Heart left ventricle (tissue), 16 donors: Measurements from ENCODE around the gene EFNB3. TPM values are rescaled to one million over a fixed set of nuclear protein-coding genes. Genes with fewer than 3 reads are reported as not detected.
A peak's percentile ranks its signal among the peaks of the same experiment; 100 is the strongest.

Source experiments
- ATAC-seq, 4 donors: fragments of 200-7000 bp; cut with Tn5 transposase; one replicate each; pipeline ENCODE4 v1.9.1; 2020 to 2022; ENCODE audit warnings: moderate library complexity in 4 of 4, mild to moderate bottlenecking in 3 of 4, moderate number of reproducible peaks in 1 of 4
- DNase-seq, 5 donors: peaks; one replicate each; pipeline ENCODE4 v3.0.0-alpha.2; 2020
- H3K27ac ChIP-seq, 12 donors: fragments of 200-600 bp; sonication (generic) in 4 of 12; one replicate each; pipeline versions ENCODE4 v1.5.0 to v1.8.0; 2016 to 2022; ENCODE audit warnings: mild to moderate bottlenecking in 2 of 12
- H3K27me3 ChIP-seq, 9 donors: fragments of 200-600 bp; sonication (generic) in 2 of 9; one replicate each; pipeline versions ENCODE4 v1.5.1 to v1.8.0; 2016 to 2022; ENCODE audit warnings: mild to moderate bottlenecking in 3 of 9
- H3K36me3 ChIP-seq, 9 donors: fragments of 200-600 bp; sonication (generic) in 2 of 9; one replicate each; pipeline versions ENCODE4 v1.5.0 to v1.8.0; 2018 to 2022; ENCODE audit warnings: mild to moderate bottlenecking in 2 of 9
- H3K4me1 ChIP-seq, 12 donors: fragments of 200-600 bp; sonication (generic) in 4 of 12; one replicate each; pipeline versions ENCODE4 v1.5.0 to v1.8.0; 2016 to 2022; ENCODE audit warnings: mild to moderate bottlenecking in 3 of 12
- H3K4me3 ChIP-seq, 12 donors: fragments of 200-600 bp; sonication (generic) in 4 of 12; one replicate each; pipeline versions ENCODE4 v1.5.0 to v1.8.0; 2017 to 2022; ENCODE audit warnings: mild to moderate bottlenecking in 9 of 12, moderate library complexity in 4 of 12
- H3K9me3 ChIP-seq, 12 donors: fragments of 200-600 bp; sonication (generic) in 4 of 12; one replicate each; pipeline versions ENCODE4 v1.5.0 to v1.8.0; 2016 to 2022; ENCODE audit warnings: mild to moderate bottlenecking in 1 of 12
- POLR2A ChIP-seq, 2 donors: fragments of 450-650 bp; IDR thresholded peaks; one replicate each; pipeline ENCODE4 v1.6.1; 2017; ENCODE audit warnings: antibody characterized with exemption in 2 of 2, mild to moderate bottlenecking in 2 of 2, moderate library complexity in 2 of 2
- WGBS, 4 donors: extraction: QIAGEN DNeasy Blood & Tissue Kit in 2 of 4; methylation state at CpG; one replicate each; pipeline versions ENCODE4 v1.1.5 to v1.1.7; 2013 to 2018; 5-methylcytosine and 5-hydroxymethylcytosine counted together
- intact Hi-C, 10 donors: fragments of 100-400 bp; cut with DNase I; formaldehyde crosslinking; loops; one replicate each; pipeline versions ENCODE4 v1.11.1 to v1.14.2; 2022
- polyA plus RNA-seq, 2 donors: library from polyadenylated mRNA; stranded (reverse); fragments of 200-250 nt; gene quantifications; one replicate each; pipeline ENCODE4 v1.2.3, GENCODE V29; 2013
- total RNA-seq, 9 donors: library from RNA; depleted of rRNA in 2 of 9; stranded (reverse); fragments of >200 nt in 2 of 9; fragmentation: NEBNext Ultra II Directional in 3 of 9; extraction: Animal tissue kit (Norgen Biotek cat#: 25700) in 3 of 9; gene quantifications; one replicate each; pipeline versions ENCODE4 v1.1.0 to v1.2.4, GENCODE V29; 2016 to 2023
- TF ChIP-seq, protein P1 (sequence below), 12 donors: fragments of 200-600 bp; sonication (generic) in 4 of 12; IDR thresholded peaks; one replicate each; pipeline versions ENCODE4 v1.5.0 to v1.8.0; 2018 to 2022; ENCODE audit warnings: antibody characterized with exemption in 12 of 12, mild to moderate bottlenecking in 5 of 12
- donor health status: ischemic (EF 13 %, LVEDD 7.1; RV severe dilation, severe dysfunction).
- donor health status: healthy with polysubstance abuse.
- donor health status: DM: no; HTN: yes; CAD: no.
- donor health status: DM: no; HTN: no; CAD: no.
- donor health status: ischemic (EF 25% LVEDD 6.9; RV normal size, moderate dysfunction).
- donor health status: ischemic (EF 25% LVEDD 5.7; RV mildly dilated, moderate dysfunction).
- donor health status: healthy.
- donor health status: DM: yes; HTN: yes; CAD: no.
- donor health status: ischemic (EF 35%, LVEDD 5.7; RV mildly dilated, moderate dysfunction).
- donor health status: nonischemic (EF 11% LVEDD 7.7; RV severe dilation, severe dysfunction).
- donor health status: DM: yes; HTN: yes; CAD: no.
- donor health status: PGD.
- donor health status: ischemic (EF 29% LVEDD 5.4; RV normal size, mild dysfunction).
- donor health status: nonischemic (EF 23%, LVEDD 6.1; RV moderate dilation, normal function).

Gene EFNB3
- total and polyA plus RNA-seq, 11 donors: 0.10 to 4.6 (median 0.36) TPM

DNA sequence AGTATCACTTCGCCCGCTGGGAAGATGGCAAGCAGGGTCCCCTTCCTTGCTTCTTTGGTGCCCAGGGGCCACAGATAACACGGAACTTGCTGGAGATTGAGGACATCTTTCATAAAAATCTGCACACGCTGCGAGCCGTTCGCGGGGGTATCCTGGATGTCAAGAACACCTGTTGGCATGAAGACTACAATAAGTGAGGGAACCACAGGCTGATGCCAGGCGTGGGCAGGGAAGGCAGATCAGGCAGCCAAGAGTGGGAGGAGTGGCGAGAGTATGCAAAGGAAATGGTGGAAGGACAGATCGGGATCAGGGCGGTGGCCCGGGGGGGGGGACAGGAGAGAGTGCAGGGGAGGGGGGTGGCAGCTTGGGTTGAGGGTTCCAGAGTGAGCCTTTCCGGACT is 34.7 kb downstream of the EFNB3 start:
- Histone ChIP-seq H3K27ac (no peak overlapping the region), H3K4me1 (peaks cover 0 to 13% (median 0%) of the 10 kb centered on the region in 12 donors), H3K9me3 (no peaks in the 10 kb centered on the region), H3K4me3 (no peak overlapping the region), H3K27me3 (peaks cover 0 to 13% (median 4%) of the 10 kb centered on the region in 9 donors), H3K36me3 (no peaks in the 10 kb centered on the region)
- ATAC-seq (no peak), DNase-seq (no peak)
- 60 to 74% (median 65%) methylated on average over 14 of the region's 14 CpGs for WGBS, 4 donors
- TF ChIP-seq POLR2A (IDR thresholded peaks at IDR 0.05): no peak
- TF ChIP-seq, protein P1, sequence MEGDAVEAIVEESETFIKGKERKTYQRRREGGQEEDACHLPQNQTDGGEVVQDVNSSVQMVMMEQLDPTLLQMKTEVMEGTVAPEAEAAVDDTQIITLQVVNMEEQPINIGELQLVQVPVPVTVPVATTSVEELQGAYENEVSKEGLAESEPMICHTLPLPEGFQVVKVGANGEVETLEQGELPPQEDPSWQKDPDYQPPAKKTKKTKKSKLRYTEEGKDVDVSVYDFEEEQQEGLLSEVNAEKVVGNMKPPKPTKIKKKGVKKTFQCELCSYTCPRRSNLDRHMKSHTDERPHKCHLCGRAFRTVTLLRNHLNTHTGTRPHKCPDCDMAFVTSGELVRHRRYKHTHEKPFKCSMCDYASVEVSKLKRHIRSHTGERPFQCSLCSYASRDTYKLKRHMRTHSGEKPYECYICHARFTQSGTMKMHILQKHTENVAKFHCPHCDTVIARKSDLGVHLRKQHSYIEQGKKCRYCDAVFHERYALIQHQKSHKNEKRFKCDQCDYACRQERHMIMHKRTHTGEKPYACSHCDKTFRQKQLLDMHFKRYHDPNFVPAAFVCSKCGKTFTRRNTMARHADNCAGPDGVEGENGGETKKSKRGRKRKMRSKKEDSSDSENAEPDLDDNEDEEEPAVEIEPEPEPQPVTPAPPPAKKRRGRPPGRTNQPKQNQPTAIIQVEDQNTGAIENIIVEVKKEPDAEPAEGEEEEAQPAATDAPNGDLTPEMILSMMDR (IDR thresholded peaks at IDR 0.05): no peak
- intact Hi-C loops: loop anchor here (5.0 to 10.0 kb wide), 13 partner anchors 75 to 318 kb away; partner anchors contain the start of genes CYB5D1 (in 6 of the 10), NAA38 (in 6 of the 10) and TMEM88 (in 6 of the 10)

DNA sequence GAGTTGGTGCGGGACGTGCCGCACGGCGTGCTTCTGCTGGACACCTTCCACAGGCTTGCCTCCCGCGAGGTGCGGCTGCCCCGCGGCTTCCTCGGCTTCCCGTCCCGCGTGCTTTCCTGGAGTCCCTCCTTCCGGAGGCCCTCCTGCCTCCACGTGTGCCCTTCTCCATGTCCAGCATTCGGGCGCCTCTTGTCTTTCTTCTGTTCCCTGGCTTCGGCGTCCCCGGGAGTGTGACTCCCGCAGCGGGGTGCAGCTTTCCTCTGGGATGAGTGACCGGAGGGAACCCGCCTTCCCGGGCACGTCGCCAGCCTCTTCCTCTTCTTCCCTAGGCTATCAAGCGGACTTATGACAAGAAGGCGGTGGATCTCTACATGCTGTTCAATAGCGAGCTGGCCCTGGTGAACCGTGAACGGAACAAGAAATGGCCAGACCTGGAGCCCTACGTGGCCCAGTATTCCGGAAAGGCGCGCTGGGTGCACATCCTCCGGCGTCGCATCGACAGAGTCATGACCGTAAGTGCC is 35.5 kb downstream of the EFNB3 start:
- TF ChIP-seq, protein P1 (IDR thresholded peaks at IDR 0.05): no peak
- no peak for TF ChIP-seq POLR2A (IDR thresholded peaks at IDR 0.05)
- Histone ChIP-seq H3K27ac (no peak overlapping the region), H3K27me3 (peaks cover 0 to 13% (median 4%) of the 10 kb centered on the region in 9 donors), H3K4me1 (peaks cover 0 to 13% (median 0%) of the 10 kb centered on the region in 12 donors), H3K4me3 (peak overlapping the region in 8 of 12 donors; percentile 12 to 35 (median 24)), H3K36me3 (no peaks in the 10 kb centered on the region), H3K9me3 (no peaks in the 10 kb centered on the region)
- WGBS, 4 donors: 46 to 66% (median 63%) methylated on average over 42 of the region's 42 CpGs
- intact Hi-C loops: loop anchor here (5.0 to 10.0 kb wide), 13 partner anchors 74 to 317 kb away; partner anchors contain the start of genes CYB5D1 (in 6 of the 10), NAA38 (in 6 of the 10) and TMEM88 (in 6 of the 10)
- no peak for DNase-seq
- ATAC-seq: peak in 1 of 4 donors; percentile 30

DNA sequence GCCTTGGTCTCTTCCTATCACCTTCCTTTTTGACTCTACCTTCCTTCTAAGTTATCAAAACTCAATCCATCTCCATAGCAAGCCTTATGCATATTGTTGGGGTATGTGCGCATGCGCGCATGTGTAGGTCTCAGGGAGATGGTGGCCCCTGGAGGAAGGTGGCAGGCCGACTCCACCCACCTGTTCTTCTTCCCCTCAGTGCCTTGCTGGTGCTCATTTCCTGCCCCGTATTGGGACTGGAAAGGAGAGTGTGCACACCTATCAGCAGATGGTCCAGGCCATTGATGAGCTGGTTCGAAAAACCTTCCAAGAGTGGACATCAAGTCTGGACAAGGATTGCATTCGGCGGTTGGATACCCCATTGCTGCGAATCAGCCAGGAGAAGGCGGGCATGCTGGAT is 37.7 kb downstream of the EFNB3 start:
- H3K4me3 ChIP-seq: no peak overlapping the region
- ATAC-seq: no peak
- H3K27me3 ChIP-seq: peaks cover 0 to 13% (median 3%) of the 10 kb centered on the region in 9 donors
- no peak overlapping the region for H3K27ac ChIP-seq
- TF ChIP-seq, protein P1 (IDR thresholded peaks at IDR 0.05): no peak
- TF ChIP-seq POLR2A (IDR thresholded peaks at IDR 0.05): no peak
- H3K36me3 ChIP-seq: no peaks in the 10 kb centered on the region
- H3K9me3 ChIP-seq: no peaks in the 10 kb centered on the region
- WGBS, 4 donors: 56 to 71% (median 65%) methylated on average over 10 of the region's 10 CpGs
- peaks cover 0 to 13% (median 2%) of the 10 kb centered on the region in 12 donors for H3K4me1 ChIP-seq
- no peak for DNase-seq
- intact Hi-C loops: loop anchor here (2.0 to 10.0 kb wide), 16 partner anchors 72 to 315 kb away; partner anchors contain the start of genes CYB5D1 (in 6 of the 10), NAA38 (in 6 of the 10) and TMEM88 (in 6 of the 10)

DNA sequence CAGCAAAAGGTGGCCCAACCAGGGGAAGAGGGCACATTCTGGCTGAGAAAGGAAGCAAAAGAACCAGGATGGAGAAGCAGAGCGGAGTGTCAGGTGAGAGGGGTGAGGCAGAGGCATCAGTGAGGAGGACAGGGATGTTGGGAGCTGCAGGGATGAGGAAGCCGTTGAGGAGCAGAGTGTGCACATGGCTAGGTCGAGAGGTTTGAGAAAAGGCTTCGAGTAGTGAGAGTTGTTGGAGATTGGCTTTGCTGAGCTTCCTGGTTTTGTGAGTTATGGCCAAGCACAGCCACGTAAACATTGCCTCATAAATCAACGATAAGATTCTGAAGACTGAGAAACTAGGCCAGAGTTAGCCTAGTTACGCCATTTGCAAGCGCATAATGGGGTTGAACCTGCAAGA is 39.4 kb downstream of the EFNB3 start:
- Histone ChIP-seq H3K27ac (no peak overlapping the region), H3K36me3 (no peaks in the 10 kb centered on the region), H3K9me3 (no peaks in the 10 kb centered on the region), H3K4me3 (no peak overlapping the region), H3K27me3 (peaks cover 0 to 13% (median 3%) of the 10 kb centered on the region in 9 donors), H3K4me1 (peaks cover 0 to 18% (median 5%) of the 10 kb centered on the region in 12 donors)
- ATAC-seq (no peak), DNase-seq (no peak)
- intact Hi-C loops: loop anchor here (5.0 to 10.0 kb wide), 13 partner anchors 70 to 313 kb away; partner anchors contain the start of genes CYB5D1 (in 6 of the 10), NAA38 (in 6 of the 10) and TMEM88 (in 6 of the 10)
- WGBS, 4 donors: 73 to 80% (median 79%) methylated on average over 8 of the region's 8 CpGs
- TF ChIP-seq, protein P1 (IDR thresholded peaks at IDR 0.05): no peak
- no peak for TF ChIP-seq POLR2A (IDR thresholded peaks at IDR 0.05)
